HG02852 (cell line): ENCODE data around the gene CETP.
"Not testable (repeated sequence)": the region's sequence is repeated elsewhere in the genome, so short reads cannot be mapped to it uniquely, and the experiment has no call there.

ENCODE experiments used
- ATAC-seq: cut with Tn5 transposase; IDR thresholded peaks from one replicate; pipeline ENCODE4 v1.9.1; 2021; ENCODE audit warnings: mild to moderate bottlenecking, moderate library complexity; ENCODE audit not compliant: unreplicated experiment

The CETP gene

GRCh38 chr16:56933828-56934598 is 27.7 kb upstream of the CETP start:
- no peak for ATAC-seq

GRCh38 chr16:56934599-56935145 is 27.1 kb upstream of the CETP start:
- not testable (repeated sequence) for ATAC-seq

- no peak for ATAC-seq
Observed at GRCh38 chr16:56935201-56935600, 26.5 kb upstream of the CETP start.

- no peak for ATAC-seq
Observed at GRCh38 chr16:56936491-56936890, 25.3 kb upstream of the CETP start.

GRCh38 chr16:56936950-56937349 is 24.8 kb upstream of the CETP start:
- no peak for ATAC-seq

GRCh38 chr16:56938664-56939513 is 22.9 kb upstream of the CETP start:
- ATAC-seq, result no peak

- no peak for ATAC-seq
Observed at GRCh38 chr16:56939801-56940200, 21.9 kb upstream of the CETP start.

DNA sequence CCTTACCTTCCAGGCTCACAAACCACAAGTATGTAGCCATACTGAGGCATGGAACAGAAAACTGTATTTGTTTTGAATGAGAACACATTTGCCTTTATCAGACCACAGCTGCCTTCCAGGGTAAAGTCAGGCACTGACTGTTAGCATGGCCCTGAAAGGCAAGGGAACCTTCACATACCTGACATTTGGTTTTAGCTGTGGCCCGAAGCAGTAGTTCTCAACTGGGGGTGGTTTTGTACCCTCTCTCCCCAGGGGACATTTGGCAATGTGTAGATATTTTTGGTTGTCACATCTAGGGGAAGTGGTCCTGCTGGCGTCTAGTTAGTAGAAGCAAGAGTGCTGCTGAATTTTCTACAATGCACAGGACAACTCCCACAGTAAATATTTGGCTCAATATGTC is 20.7 kb upstream of the CETP start:
- no peak for ATAC-seq

GRCh38 chr16:56941856-56942331 is 19.9 kb upstream of the CETP start:
- no peak for ATAC-seq

DNA sequence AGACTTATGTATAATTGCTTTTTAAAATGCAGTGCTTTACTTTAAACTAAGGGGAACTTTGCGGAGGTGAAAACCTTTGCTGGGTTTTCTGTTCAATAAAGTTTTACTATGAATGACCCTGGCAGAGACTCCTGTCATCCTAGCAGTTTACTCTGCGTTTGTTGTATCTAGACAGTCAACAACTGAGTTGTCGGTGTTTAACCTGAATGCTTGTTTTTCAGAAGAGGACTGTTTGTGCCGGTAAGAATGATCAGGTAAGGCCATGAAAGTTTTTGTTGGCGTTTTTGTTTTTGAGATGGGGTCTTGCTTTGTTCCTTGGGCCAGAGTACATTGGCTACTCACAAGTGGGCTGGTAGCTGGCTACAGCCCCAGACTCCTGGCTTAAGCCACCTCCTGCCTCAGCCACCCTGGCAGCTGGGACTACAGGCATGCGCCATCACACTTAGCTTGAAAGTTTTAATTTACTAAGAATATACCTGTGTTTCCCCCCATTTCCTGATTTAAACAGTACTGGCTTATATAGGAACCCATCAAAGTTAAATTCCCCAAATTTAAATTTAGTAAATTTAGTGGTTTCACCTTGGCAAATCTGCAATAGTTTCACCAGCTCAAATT is 17.9 kb upstream of the CETP start:
- ATAC-seq, result no peak

- peak; percentile 35 for ATAC-seq
Observed at GRCh38 chr16:56944954-56945839, 16.6 kb upstream of the CETP start.

- no peak for ATAC-seq
Observed at GRCh38 chr16:56945847-56946527, 15.8 kb upstream of the CETP start.

- ATAC-seq, result no peak
Observed at GRCh38 chr16:56946767-56947603, 14.8 kb upstream of the CETP start.

DNA sequence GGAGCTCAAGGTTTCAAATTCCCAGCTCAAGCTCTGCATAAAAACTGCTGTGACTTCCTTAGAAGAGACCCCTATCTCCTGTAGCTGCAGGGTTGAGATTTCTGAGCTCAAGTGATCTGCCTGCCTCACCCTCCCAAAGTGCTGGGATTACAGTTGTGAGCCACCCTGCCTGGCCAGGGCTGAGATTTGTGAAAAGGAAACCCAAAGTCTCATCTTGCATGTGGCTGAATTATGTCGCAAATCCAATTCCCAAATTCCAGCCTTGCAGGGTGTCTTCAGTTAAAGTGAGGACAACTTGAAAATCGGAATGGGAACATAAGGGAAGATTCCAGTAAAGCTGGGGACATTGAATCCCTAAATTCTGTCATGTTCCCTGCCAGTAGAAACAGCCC is 14.2 kb upstream of the CETP start:
- no peak for ATAC-seq

DNA sequence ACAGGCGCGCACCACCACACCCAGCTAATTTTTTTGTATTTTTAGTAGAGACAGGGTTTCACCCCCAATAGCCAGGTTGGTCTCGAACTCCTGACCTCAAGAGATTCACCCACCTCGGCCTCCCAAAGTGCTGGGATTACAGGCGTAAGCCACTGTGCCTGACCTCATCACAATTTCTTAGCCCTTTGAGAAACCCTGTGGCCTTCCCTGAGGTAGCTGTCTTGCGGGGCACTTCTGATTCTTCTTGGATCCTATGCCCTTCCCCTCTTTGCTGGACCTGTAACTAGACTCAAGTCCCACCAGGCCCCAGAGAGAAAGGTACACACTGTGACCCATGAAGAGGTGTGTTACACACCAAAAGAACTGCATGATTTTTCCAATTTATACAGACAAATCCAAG is 13.5 kb upstream of the CETP start:
- no peak for ATAC-seq

GRCh38 chr16:56950051-56950450 is 11.7 kb upstream of the CETP start:
- ATAC-seq, result no peak

- ATAC-seq, result no peak
Observed at GRCh38 chr16:56950455-56950854, 11.3 kb upstream of the CETP start.

- ATAC-seq, result peak; percentile 57
Observed at GRCh38 chr16:56950881-56951771, 10.6 kb upstream of the CETP start.
